Measurements from ENCODE around the gene MYH15.

The MYH15 gene

GRCh38 chr3:108357042-108357441 is 153.4 kb downstream of the MYH15 start:
- TF ChIP-seq CTCF (IDR thresholded peaks at IDR 0.05; ENCODE audit: extremely low read depth, insufficient read depth, missing control alignments), result no peak
- no peak for DNase-seq (ENCODE audit: low spot score)
- in situ Hi-C loops (cut with MboI; ENCODE audit: low pct_unique_long_range_greater_than_20kb, low sequenced_read_pairs, unreplicated experiment), result no loop called here

- in situ Hi-C loops (cut with MboI; ENCODE audit: low pct_unique_long_range_greater_than_20kb, low sequenced_read_pairs, unreplicated experiment), result no loop called here
- no peak for TF ChIP-seq CTCF (IDR thresholded peaks at IDR 0.05; ENCODE audit: extremely low read depth, insufficient read depth, missing control alignments)
- DNase-seq (ENCODE audit: low spot score), result no peak
Measured at GRCh38 chr3:108354562-108354961, 155.8 kb downstream of the MYH15 start.

GRCh38 chr3:108352176-108352575 is 158.2 kb downstream of the MYH15 start:
- no peak for TF ChIP-seq CTCF (IDR thresholded peaks at IDR 0.05; ENCODE audit: extremely low read depth, insufficient read depth, missing control alignments)
- in situ Hi-C loops (cut with MboI; ENCODE audit: low pct_unique_long_range_greater_than_20kb, low sequenced_read_pairs, unreplicated experiment), result no loop called here
- no peak for DNase-seq (ENCODE audit: low spot score)

GRCh38 chr3:108346301-108347227 is 163.8 kb downstream of the MYH15 start:
- no peak for DNase-seq (ENCODE audit: low spot score)
- no peak for TF ChIP-seq CTCF (IDR thresholded peaks at IDR 0.05; ENCODE audit: extremely low read depth, insufficient read depth, missing control alignments)
- in situ Hi-C loops (cut with MboI; ENCODE audit: low pct_unique_long_range_greater_than_20kb, low sequenced_read_pairs, unreplicated experiment), result no loop called here

- no peak for DNase-seq (ENCODE audit: low spot score)
- in situ Hi-C loops (cut with MboI; ENCODE audit: low pct_unique_long_range_greater_than_20kb, low sequenced_read_pairs, unreplicated experiment), result no loop called here
- TF ChIP-seq CTCF (IDR thresholded peaks at IDR 0.05; ENCODE audit: extremely low read depth, insufficient read depth, missing control alignments), result no peak
Measured at GRCh38 chr3:108345492-108346205, 164.7 kb downstream of the MYH15 start.

GRCh38 chr3:108343491-108343890 is 166.9 kb downstream of the MYH15 start:
- DNase-seq (ENCODE audit: low spot score), result no peak
- TF ChIP-seq CTCF (IDR thresholded peaks at IDR 0.05; ENCODE audit: extremely low read depth, insufficient read depth, missing control alignments), result no peak
- in situ Hi-C loops (cut with MboI; ENCODE audit: low pct_unique_long_range_greater_than_20kb, low sequenced_read_pairs, unreplicated experiment), result no loop called here

All from GM13977 (cell line).